ENCODE results near the gene PDE3A.

DNA sequence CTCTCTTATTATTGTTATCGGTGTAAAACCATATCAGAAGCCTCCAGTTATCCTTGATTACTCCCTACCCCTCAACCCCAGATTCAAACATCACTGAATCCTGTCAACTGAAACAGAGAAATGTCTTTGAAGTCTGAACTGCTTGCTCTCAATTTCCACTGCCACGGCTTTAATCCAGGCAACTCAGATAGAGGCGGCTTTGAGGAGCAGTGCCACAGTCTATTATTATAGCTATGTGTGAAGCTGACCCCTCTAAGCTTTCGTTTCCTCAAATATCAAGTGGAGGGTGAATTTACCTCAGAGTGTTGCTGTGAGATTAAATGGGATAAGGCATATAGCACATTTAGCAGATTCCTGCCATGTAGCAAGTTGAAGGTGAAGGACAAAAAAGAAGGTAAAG is 49.0 kb upstream of the PDE3A start:
- TF ChIP-seq CTCF (IDR thresholded peaks at IDR 0.05) (no peak), POLR2A (IDR thresholded peaks at IDR 0.05) (no peak)
